Stimulated activated CD4-positive, alpha-beta T cell treated with anti-CD3 and anti-CD28 coated beads, Interleukin-2, amount 100 ng/mL, for 24 hours (primary cell): Measurements from ENCODE around the gene EFHC1.
A peak's percentile ranks its signal among the peaks of the same experiment; 100 is the strongest.
"Not testable (repeated sequence)": the region's sequence is repeated elsewhere in the genome, so short reads cannot be mapped to it uniquely, and the experiment has no call there.

Source experiments
- DNase-seq, 2 donors: peaks; one replicate each; pipeline ENCODE4 v3.0.0-alpha.2; 2020

EFHC1 gene

GRCh38 chr6:52419809-52420667, at the start of gene EFHC1:
Gene EFHC1 (plus strand): TSS chr6:52420342. CDS start chr6:52420411, 69 bp downstream.
- peak; percentile 99 for DNase-seq

GRCh38 chr6:52371656-52372191, 48.4 kb upstream of the EFHC1 start:
- no peak for DNase-seq

DNA sequence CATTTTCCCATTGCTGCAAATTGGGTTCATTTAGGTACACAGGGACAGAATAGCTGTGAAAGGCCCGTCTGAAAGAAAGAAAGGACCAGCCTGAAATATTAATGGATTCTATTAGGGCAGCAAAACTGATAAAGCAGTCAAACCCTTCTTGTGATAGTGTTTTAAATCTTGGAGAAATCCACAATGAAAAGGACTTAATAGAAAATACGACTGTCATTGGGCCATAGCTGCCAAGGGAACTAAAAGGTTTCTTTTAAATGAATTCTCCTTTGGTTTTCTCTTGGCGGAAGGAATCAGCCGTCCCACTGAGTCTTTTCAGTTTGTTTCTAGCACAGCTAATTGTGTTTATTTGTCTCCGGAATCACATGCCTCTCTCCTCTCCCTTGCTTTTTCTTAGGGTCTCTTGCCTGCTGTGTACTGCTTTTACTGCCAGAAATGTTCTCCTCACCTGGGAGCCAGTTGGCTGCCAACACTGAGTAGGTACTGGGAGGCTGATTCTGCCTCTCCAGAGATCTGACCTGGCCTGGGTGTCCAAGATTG, 46.9 kb upstream of the EFHC1 start:
- DNase-seq: no peak

DNA sequence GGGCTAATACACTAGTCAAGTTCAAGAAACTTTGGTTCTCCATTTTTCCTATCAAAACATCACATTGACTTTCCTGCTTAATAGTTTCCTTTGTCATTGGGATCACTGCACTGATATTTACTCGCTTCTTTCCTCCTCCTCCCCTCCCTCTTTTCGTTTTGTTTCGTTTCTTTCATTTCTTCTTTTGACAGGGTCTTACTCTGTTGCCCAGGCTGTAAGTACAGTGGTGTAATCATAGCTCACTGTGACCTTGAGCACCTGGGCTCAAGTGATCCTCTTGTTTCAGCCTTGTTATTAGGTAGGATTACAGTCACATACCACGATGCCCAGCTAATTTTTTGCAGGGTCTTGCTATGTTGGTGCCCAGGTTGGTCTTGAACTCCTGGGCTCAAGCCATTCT, 45.9 kb upstream of the EFHC1 start:
- no peak for DNase-seq

DNA sequence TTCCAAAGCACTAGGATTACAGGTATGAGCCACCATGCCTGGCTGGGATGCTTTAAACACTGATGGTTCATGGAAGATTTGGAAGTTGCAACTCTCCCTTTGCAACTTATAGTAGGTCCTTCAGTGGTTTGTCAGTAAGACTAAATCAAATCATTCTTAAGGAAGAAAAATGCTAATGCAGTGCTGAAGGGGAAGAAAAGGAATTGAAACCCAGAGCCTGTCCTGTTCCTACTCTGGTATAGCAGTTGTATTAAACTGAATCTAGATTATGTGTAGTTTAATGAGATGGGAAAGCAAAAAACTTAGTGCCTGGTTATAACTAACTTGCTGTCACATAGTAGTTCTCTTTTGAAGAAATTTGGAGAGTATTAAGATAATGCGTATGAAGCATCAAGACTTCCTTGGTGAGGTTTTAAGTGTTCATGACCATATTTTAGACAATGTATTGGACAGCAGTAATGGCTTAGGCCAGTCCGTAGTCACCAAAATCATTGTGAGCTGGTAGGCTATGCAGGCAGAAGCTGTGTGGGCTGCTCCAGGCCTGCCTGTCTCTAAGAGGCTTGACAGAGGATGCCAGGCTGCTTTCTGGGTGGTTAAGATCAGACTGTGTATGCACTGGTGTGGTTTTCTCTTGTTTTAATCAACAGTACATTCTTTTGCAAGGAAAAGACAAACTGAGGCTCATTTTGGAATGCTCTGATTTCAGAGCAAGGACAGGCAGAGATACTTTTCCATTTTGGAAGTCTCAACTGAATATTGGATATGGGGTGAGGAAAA, 44.2 kb upstream of the EFHC1 start:
- no peak for DNase-seq

GRCh38 chr6:52376763-52377162, 43.4 kb upstream of the EFHC1 start:
- no peak for DNase-seq

GRCh38 chr6:52377538-52378221, 42.5 kb upstream of the EFHC1 start:
- DNase-seq: no peak

DNA sequence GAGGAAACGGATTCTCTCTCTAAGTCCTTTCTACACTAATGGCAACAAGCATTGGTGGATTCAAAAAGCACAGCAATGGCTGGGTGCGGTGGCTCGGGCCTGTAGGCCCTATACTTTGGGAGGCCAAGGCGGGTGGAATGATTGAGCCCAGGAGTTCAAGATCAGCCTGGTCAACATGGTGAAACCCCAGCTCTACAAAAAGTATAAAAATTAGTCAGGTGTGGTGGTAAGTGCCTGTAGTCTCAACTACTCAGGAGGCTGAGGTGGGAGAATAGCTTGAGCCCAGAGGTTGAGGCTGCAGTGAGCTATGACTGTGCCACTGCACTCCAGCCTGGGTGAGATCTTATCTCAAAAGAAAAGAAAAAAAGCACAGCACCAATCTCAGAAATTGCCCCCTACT, 38.9 kb upstream of the EFHC1 start:
- DNase-seq: no peak

GRCh38 chr6:52384145-52384766, 35.9 kb upstream of the EFHC1 start:
- no peak for DNase-seq

- DNase-seq: no peak
Observed at GRCh38 chr6:52385074-52385473, 35.1 kb upstream of the EFHC1 start.

DNA sequence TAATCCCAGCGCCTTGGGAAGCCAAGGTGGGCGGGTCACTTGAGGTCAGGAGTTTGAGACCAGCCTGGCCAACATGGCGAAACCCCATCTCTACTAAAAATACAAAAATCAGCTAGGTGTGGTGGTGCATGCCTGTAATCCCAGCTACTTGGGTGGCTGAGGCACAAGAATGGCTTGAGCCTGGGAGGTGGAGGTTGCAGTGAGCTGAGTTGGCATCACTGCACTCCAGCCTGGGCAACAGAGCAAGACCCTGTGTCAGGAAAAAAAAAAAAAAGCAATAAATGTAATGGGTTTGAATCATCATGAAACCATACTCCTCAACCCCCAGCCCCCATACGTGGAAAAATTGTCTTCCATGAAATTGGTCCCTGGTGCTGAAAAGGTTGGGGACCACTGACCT, 32.0 kb upstream of the EFHC1 start:
- DNase-seq: not testable (repeated sequence)

- no peak for DNase-seq
Observed at GRCh38 chr6:52388790-52389189, 31.4 kb upstream of the EFHC1 start.

DNA sequence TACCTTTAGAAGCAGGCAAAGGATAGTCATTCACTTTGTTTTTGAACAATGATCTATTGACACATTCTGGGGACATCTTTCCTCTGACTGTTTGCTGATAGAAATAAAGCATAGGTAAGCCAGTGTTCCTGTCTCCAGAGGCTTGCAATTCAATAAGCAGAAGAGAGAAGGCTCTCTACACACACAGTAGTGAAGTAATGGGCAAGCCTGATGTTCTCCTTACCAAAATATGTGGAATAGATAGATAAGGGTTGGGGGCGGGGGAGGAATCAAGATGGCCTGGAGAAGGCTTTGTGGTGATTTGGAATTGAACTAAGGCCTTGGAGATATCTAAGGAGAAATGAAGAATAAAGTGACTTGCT, 30.9 kb upstream of the EFHC1 start:
- no peak for DNase-seq

GRCh38 chr6:52389626-52390360, 30.3 kb upstream of the EFHC1 start:
- DNase-seq: peak; percentile 44 to 64

DNA sequence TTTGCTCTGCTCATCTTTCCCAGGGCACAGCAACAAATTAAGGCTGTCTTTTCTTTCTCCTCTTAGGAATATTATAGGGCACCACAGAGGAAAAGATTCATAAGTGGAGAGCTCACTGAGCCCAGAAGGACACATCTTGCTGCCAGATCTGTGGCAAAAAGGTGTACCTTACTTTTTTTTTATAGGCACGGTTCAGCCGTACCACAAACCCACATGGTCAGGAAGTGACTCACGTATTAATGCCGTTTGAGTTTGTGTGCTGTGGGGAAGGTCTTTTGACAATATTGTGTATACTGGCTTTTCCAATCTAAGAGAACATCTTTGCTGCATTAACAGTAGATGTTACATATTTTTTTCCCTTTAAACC, 29.8 kb upstream of the EFHC1 start:
- DNase-seq: peak in 1 of 2 donors; percentile 57

DNA sequence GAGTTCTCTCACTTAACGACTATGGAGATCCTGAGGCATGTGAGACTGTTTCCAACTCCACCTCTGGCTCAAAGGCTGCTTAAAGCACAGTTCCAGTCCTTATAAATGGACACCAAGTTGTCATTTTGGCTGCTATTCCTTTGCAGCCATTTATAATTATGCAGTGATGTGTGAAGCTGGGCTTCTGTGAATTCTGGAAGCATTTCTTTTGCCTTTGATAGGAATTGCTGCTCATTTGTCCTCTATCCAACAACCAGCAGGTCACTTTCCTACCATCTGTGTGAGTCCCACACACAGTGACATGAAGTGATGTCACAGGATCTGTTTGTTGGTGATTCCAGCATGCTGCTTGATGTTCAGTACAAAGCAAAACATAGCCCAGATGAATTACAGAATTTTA, 28.5 kb upstream of the EFHC1 start:
- DNase-seq: no peak

GRCh38 chr6:52392944-52393343, 27.2 kb upstream of the EFHC1 start:
- no peak for DNase-seq

DNA sequence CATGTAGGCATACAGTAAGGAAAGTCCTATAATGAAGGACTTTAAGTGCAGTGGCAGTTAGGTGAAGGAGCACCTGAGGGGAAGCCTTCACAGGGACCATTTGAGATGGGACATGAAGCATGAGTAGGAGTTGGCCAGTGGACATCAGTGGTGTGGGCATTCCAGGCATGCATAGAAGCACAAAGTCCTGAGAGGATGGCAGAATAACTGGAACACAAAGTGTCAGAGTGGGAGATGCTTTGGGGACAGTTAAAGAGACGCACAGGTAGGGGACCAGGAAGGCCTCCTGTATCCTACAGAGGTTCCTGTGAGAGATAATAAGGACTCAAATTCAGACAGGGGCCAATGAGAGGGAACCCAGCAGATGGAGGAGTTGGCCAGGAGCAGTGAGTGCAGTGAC, 26.4 kb upstream of the EFHC1 start:
- DNase-seq: no peak

DNA sequence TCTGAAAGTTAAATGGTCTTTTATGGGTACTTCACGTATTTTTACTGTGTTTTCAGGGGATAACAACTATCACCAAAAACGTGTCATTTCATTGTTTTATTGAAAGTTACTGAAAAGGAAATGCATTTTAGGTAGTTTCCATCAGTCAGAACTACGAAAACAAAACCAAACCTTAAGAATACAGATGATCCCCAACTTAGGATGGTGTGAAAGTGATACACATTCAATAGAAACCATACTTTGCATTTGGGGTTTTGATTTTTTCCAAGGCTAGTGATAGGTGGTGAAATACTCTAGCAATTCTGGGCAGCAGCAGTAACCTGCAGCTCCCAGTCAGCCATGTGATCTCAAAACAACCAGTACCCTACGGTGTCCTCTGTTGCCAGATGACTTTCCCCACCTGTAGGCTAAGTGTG, 25.9 kb upstream of the EFHC1 start:
- no peak for DNase-seq

- DNase-seq: no peak
Observed at GRCh38 chr6:52395969-52396368, 24.2 kb upstream of the EFHC1 start.

GRCh38 chr6:52399511-52400312, 20.4 kb upstream of the EFHC1 start:
- DNase-seq: peak; percentile 28 to 39
